BE2C (cell line): ENCODE measurements around the gene NECAB2.

Experiments
- DNase-seq: peaks from one replicate; pipeline ENCODE4 v3.0.0-alpha.2; 2020
- H3K27me3 ChIP-seq: fragments of 250-450 bp; sonication (Bioruptor Pico); 2 replicates; pipeline ENCODE4 v1.5.1; 2020; ENCODE audit warnings: mild to moderate bottlenecking
- H3K36me3 ChIP-seq: fragments of 250-450 bp; sonication (Bioruptor Pico); 2 replicates; pipeline ENCODE4 v1.5.1; 2020; ENCODE audit warnings: mild to moderate bottlenecking
- H3K4me1 ChIP-seq: fragments of 250-450 bp; sonication (Bioruptor Pico); 2 replicates; pipeline ENCODE4 v1.5.1; 2020
- H3K4me3 ChIP-seq: 2 replicates; pipeline ENCODE4 v1.5.1; 2011; ENCODE audit warnings: low read depth, low read length
- H3K9me3 ChIP-seq: fragments of 250-450 bp; sonication (Bioruptor Pico); 2 replicates; pipeline ENCODE4 v1.5.1; 2020
- CTCF ChIP-seq: IDR thresholded peaks from 2 replicates; pipeline ENCODE4 v1.5.1; 2012; ENCODE audit warnings: mild to moderate bottlenecking, low read depth, low read length

The NECAB2 gene

GRCh38 chr16:84005391-84005790, 37.3 kb downstream of the NECAB2 start:
- no peak overlapping the region for H3K4me3 ChIP-seq
- TF ChIP-seq CTCF, result no peak
- no peaks in the 10 kb centered on the region; the same call in 1 of the 2 replicates for H3K9me3 ChIP-seq
- no peaks in the 10 kb centered on the region for H3K4me1 ChIP-seq
- no peaks in the 10 kb centered on the region; the same call in 1 of the 2 replicates for H3K27me3 ChIP-seq
- no peak for DNase-seq
- H3K36me3 ChIP-seq, result no peaks in the 10 kb centered on the region

- DNase-seq, result no peak
- Histone ChIP-seq H3K4me3 (no peak overlapping the region), H3K9me3 (no peaks in the 10 kb centered on the region; the same call in 1 of the 2 replicates), H3K27me3 (no peaks in the 10 kb centered on the region; the same call in 1 of the 2 replicates), H3K36me3 (no peaks in the 10 kb centered on the region), H3K4me1 (no peaks in the 10 kb centered on the region)
- no peak for TF ChIP-seq CTCF
Measured at GRCh38 chr16:84007520-84007919, 39.5 kb downstream of the NECAB2 start.

GRCh38 chr16:84007965-84008364, 39.9 kb downstream of the NECAB2 start:
- Histone ChIP-seq H3K4me3 (no peak overlapping the region), H3K27me3 (no peaks in the 10 kb centered on the region; the same call in 1 of the 2 replicates), H3K4me1 (no peaks in the 10 kb centered on the region), H3K36me3 (no peaks in the 10 kb centered on the region), H3K9me3 (no peaks in the 10 kb centered on the region; the same call in 1 of the 2 replicates)
- TF ChIP-seq CTCF, result no peak
- DNase-seq, result no peak

GRCh38 chr16:84009282-84009681, 41.2 kb downstream of the NECAB2 start:
- H3K4me1 ChIP-seq, result no peaks in the 10 kb centered on the region
- H3K4me3 ChIP-seq, result no peak overlapping the region
- DNase-seq, result no peak
- no peaks in the 10 kb centered on the region; the same call in 1 of the 2 replicates for H3K9me3 ChIP-seq
- H3K36me3 ChIP-seq, result no peaks in the 10 kb centered on the region
- H3K27me3 ChIP-seq, result no peaks in the 10 kb centered on the region
- no peak for TF ChIP-seq CTCF

- Histone ChIP-seq H3K4me3 (no peak overlapping the region), H3K36me3 (no peaks in the 10 kb centered on the region), H3K9me3 (no peaks in the 10 kb centered on the region; the same call in none of the 2 replicates), H3K27me3 (no peaks in the 10 kb centered on the region), H3K4me1 (no peaks in the 10 kb centered on the region)
- peak; percentile 95 for DNase-seq
- no peak for TF ChIP-seq CTCF
Measured at GRCh38 chr16:84013787-84014569, 45.9 kb downstream of the NECAB2 start.
